GM21723 (cell line): ENCODE results near the gene ANKRD11.
"Not testable (repeated sequence)": the region's sequence is repeated elsewhere in the genome, so short reads cannot be mapped to it uniquely, and the experiment has no call there.

Experiments used
- ATAC-seq: cut with Tn5 transposase; IDR thresholded peaks from one replicate; pipeline ENCODE4 v1.9.1; 2021; ENCODE audit warnings: mild to moderate bottlenecking, moderate library complexity; ENCODE audit not compliant: unreplicated experiment

The ANKRD11 gene

DNA sequence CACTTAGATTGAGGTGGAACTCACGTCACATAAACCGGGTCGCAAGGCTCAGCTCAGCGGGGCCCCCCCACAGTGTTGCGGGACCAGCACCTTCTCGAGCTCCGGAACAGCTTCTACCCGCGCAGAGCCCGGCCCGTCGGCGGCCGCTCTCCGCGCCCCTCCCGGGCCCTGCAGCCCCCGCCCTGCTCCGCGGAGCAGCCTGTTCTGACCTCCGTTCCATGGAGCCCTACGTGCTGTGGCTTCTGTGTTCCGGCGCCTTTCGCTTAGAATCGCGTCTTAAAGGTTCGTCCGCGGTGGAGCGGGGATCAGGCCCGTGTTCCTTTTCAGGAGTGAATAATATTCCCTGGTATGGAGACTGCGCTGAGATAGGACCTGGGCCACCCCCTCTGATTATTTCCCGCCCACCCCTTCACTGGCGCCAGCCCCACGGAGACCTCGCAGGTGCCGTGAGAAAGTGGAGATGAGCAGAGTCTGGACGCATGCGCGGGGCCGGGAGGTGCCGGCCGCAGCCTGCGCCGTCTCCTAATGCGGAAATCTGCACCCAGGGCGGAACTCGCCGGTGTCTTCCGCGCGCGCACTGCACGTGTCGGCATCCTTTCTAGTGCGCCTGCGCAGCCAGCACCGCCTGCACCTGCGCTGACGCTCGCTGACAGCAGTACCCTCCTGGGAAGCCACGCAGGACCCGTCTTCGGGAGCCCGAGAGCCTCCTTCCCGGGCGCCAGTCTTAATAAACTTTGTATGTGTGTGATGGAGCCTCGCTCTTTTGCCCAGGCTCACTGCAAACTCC, 242.0 kb downstream of the ANKRD11 start:
- no peak for ATAC-seq

DNA sequence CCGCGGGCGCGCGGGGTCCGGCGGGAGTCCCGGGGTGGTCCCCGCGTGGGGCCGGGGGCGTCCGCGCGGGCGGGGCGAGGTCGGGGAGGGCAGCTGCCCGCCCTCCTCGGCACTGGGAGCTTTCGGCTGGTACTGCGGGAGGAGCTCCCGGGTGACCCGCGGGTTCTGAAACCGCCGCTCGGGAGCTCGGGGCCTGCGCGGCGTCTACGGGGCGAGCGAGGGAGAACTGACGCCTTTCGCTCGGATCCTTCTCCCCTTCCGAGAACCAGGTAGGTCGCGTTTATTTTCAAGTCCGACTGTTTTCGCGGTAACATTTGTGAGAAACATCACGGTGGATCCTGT, 242.7 kb downstream of the ANKRD11 start:
- ATAC-seq, result peak; percentile 33

DNA sequence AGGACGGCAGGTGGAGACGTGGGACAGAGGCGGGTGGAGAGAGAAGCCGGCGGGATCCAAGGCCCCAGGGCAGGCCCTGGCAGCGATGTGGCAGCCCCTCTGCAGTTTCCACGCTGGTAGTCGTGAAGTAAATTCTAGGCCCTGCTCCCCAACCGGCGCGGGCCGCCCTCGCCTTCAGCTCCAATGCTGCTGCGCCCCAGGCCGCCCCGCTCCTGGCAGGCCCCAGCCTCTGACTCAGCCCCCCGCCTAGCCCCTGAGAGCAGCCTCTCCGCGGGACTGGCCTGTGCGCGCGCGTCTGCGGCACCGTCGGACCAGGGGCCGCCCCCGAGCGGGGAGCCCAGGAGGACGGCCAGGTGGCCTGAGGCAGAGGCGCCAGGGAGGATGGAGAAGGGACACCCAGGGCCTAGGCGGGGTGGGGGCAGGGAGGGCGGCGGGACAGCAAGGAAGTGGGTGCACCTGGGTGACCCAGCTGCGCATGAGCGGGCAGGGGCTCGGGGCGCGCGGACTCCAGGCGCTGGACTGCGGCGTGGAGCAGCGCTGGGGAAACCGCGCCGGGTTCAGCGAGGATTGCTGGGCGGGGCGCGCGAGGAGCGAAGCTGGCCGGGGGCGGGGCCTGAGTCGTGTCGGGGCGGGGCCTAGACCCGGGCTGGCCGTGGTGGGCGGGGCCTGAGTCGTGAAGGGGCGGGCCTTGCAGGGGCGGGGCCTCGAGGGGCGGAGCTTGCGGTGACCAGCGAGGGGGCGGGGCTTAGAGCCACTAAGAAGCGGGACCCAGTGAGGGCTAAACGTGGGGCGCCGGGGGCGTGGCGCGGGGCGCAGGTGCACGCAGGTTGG, 243.2 kb downstream of the ANKRD11 start:
- peak; percentile 75 for ATAC-seq

DNA sequence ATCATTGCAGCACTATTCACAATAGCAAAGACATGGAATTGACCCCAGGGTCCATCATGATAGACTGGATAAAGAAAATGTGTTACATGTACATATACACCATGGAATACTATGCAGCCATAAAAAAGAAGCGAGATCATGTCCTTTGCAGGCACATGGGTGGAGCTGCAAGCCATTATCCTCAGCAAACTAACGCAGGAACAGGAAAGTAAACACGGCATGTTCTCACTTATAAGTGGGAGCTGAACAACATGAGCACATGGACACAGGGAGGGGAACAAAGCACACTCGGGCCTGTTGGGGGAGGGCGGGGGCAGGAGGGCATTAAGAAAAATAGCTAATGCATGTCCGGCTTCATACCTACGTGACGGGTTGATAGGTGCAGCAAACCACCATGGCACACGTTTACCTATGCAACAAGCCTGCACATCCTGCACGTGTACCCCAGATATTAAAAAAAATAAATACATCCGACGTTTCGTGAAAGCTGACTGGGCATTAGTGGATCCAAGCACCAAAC, 243.9 kb downstream of the ANKRD11 start:
- no peak for ATAC-seq

DNA sequence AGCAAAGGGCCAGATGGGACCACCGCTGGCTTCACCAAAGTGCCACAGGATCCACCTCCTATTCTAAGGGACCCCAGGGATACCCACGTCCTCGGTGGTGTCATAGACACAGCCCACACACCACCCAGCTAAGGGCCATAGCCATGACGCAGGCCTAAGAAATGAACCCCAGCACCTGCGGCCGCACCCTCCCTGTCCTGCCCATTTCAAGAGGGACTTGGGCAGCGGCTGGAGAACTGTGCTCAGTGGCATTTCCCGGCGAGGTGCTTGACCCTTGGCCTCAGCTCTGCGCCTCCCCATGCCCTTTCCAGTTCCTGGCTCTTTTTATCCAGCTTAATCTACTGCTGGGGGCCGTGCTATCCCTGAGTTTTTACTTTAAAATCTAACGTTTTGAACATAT, 245.6 kb downstream of the ANKRD11 start:
- ATAC-seq, result no peak

DNA sequence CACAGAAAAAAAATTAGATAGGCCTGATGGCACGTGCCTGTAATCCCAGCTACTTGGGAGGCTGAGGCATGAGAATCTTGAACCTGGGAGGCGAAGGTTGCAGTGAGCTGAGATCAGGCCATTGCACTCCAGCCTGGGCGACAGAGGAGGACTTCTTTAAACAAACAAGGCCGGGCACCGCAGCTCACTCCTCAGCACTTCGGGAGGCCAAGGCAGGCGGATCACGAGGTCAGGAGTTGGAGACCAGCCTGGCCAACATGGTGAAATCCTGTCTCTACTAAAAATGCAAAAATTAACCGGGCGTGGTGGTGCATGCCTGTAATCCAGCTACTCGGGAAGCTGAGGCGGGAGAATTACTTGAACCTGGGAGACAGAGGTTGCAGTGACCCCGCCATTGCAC, 246.1 kb downstream of the ANKRD11 start:
- ATAC-seq, result not testable (repeated sequence)

DNA sequence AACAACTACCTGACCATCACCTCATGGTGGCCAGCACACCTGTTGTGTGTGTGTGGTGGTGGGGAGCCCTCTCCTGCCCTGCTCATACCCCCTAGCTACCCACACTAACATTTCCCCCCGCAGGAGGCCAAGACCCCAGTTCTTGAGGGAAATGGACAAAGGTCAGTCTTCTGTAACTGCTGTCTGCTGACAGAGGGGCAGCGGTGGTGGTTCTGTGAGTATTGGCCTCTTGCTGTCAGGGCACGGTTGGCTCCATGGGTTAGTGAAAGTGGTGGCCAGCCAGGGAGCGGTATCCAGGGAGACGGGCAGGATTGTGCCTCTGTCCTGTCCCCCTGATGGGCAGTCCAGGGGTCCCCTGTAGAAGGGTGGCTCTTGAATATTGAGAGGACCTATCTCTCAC, 246.7 kb downstream of the ANKRD11 start:
- no peak for ATAC-seq

DNA sequence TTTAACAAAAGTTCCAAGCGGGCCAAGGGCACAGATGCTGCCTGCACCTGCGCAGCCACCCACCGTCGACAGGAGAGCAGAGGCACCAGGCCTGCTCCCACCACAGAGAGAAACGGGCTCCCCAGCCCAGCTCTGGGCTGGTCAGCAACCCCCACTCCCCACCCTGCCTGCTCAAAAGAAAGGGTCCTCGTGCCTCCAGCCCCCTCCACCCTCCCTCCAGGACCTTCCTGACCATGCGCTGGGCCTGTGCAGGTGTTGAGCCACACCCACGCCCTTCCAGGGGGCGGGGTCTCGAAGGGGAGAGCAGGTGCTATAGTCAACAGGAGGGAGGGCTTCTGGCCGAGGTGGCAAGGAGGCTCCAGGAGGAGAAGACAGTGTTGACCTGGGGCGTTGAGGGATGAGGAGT, 247.6 kb downstream of the ANKRD11 start:
- no peak for ATAC-seq

DNA sequence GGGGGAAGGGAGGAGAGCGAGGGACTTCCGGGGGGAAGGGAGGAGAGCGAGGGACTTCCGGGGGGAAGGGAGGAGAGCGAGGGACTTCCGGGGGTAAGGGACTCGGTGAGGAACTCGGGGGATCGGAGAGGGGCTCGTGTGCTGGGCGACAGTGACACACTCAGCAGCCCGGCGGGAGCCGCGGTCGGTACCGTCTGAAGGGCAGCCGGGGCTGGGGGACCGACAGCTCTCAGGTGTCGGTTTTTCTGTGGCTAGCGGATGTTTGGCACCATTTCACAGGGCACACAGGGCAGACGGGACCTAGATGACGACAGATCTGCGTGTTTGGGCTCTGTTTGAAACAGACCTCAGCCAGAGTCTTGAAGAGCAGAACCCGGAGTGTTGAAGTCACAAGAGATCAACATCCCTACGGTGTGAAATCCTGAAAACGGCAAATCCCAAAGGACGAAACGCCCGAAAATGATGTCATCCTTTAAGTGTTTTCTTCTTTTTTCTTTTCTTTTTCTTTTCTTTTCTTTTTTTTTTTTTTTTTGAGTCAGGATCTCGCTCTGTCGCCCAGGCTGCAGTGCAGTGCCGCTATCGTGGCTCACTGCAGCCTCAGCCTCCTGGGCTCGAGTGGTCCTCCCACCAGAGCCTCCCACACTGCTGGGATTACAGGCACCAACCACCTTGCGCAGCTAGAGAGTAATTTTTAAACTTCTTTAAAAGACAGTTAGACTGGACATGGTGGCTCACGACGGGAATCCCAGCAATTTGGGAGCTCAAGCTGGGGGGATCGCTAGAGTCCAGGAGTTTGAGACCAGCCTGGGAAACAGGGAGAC, 249.0 kb downstream of the ANKRD11 start:
- ATAC-seq, result peak; percentile 61

DNA sequence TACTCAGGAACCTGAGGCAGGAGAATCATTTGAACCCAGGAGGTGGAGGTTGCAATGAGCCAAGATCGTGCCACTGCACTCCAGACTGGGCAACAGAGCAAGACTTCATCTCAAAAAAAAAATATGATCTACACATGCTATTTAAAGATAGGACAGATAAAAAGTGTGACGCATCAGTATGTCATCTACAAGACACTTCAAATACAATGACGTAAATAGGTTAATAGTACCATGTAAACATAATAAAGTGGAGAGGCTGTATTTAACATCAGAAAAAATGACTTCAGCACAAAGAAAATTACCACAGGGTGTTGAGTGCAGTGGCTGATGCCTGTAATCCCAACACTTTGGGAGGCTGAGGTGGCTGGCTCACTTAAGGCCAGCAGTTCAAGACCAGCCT, 252.6 kb downstream of the ANKRD11 start:
- no peak for ATAC-seq

DNA sequence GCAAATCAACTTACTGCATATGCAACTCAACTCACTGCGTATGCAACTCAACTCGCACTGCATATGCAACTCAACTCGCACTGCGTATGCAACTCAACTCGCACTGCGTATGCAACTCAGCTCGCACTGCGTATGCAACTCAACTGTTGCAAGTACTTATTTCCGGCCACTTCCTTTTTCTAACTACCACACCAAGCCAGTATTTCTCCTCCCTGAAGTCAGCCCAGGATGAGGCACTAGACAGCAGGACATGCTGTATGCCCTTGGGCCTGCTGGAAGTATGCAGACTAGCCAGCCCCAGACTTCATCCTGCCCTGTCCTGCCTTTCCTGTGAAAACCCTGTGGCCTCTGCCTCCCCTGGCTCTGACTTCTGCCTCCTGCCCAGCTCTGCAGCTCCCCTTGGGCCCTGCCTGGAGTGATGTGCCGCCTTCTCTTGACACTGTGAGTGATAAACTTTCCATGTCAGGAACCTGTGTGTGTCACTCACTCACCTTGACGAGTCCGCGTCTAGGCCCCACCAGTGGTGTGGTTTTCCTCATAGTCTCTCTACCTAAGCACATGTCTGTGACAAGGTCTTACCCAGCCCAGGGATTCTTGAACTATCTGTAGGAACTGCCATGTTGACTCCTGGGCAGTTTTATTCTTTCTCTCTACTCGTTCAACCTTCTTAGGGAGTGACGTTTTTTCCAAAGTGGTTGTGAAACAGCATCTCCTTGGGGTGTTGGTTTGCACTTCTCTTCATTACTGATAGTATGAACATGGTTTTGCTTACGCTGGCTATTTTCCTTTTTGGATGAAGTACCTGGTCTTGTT, 256.5 kb downstream of the ANKRD11 start:
- no peak for ATAC-seq

DNA sequence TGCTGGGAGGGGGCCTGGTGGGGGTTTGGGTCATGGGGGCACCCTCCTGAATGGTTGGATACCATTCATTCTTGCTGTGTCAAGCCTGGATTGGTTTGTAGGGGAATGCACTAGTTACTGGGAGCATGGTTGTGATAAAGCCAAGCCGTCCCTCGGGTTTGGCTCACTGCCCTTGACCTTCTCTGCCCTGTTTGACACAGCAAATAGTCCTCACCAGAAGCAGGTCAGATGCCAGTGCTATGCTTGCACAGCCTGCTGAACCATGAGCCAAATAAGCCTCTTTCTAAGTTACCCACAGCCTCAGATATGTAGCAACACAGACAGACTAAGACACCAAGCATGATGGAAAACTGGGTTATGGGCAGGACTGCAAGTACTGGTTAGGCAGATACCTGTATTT, 258.3 kb downstream of the ANKRD11 start:
- ATAC-seq, result no peak

DNA sequence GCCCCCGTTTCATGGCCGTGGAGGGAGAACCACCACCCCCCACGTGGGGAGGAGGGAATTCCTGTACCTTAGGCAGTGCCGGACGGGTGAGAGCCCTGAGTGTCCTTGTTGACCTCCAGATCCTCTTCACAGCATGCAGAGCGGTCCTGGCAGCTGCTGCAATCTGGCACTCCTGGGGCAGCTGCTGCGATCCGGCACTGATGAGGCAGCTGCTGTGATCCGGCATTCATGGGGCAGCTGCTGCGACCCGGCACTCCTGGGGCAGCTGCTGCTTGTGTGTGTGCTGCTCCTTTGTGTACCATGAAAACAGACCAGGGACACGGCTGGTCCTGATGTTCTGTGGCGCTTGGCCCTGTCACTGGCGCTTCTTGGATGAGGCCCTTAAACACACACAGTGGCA, 260.1 kb downstream of the ANKRD11 start:
- ATAC-seq, result no peak

DNA sequence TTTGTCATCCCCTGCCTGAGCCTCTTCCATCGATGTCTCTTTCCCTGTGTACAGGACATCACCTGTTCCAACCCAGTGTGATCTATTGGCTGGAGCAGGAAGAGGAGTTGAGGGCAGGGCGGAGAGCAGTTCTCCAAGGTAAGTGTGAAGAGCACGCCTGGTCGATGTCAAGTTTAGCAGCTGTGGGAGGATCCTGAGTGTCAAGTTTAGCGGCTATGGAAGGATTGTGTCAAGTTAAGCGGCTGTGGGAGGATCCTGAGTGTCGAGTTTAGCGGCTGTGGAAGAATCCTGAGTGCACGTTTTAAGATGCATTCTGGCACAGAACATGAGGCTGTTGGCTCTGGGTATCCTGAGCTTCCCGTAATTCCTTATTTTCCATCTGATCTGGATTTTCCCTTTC, 265.7 kb downstream of the ANKRD11 start:
- ATAC-seq, result no peak

DNA sequence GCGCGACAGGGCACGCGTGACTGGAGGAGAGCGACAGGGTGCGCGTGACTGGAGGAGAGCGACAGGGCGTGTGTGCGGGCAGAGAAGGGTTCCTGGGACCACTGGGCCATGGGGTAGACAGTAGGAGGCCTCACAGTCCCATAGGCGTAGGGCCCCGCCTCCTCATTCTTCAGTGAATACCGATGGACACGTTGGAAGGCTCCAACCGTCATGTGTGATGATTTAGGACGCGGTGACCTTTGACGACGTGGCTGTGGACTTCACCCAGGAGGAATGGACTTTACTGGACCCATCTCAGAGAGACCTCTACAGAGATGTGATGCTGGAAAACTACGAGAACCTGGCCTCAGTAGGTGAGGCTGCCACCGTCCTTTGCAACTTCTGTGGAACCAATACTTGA, 267.4 kb downstream of the ANKRD11 start:
- no peak for ATAC-seq

DNA sequence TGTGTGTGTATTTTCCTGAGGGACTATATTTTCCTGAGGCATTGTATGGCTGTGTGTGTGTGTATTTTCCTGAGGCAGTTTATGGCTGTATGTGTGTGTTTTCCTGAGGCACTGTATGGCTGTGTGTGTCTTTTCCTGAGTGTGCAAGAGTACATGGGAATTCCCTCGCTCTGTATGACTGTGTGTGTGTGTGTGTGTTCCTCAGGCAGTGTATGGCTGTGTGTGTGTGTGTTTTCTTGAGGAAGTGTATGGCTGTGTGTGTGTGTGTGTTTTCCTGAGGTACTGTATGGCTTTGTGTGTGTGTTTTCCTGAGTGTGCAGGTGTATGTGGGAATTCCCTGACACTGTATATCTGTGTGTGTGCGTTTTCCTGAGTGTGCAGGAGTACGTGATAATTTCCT, 268.8 kb downstream of the ANKRD11 start:
- ATAC-seq, result no peak

DNA sequence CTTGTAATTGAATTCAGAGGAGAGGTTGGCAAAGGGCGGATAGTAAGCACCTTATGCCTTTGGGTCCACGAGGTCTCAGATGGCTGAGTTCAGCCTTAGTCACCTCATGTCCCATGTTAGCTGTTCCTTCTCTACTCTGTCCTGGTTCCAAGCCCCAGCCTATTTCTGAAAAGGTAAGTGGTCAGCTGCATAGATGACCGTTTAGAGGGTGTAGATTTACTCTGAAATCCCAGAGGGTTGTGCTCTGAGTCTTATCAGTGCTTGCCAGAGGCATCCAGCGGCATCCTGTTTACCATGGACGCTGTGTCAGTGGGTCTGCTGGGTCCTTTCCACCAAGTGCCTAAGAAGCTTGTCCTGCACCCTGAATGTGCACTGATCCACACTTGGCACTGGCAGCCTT, 271.0 kb downstream of the ANKRD11 start:
- no peak for ATAC-seq
